Stimulated activated CD4-positive, alpha-beta T cell treated with anti-CD3 and anti-CD28 coated beads, Interleukin-1b, Interleukin-23, amount 100 ng/mL, for 24 hours (primary cell): ENCODE results near the gene DCHS1.

ENCODE experiments used
- DNase-seq, 4 experiments: peaks; one replicate each; pipeline ENCODE4 v3.0.0-alpha.2; 2020; ENCODE audit warnings: low read depth in 4 of 4, low spot score in 1 of 4

The DCHS1 gene

DNA sequence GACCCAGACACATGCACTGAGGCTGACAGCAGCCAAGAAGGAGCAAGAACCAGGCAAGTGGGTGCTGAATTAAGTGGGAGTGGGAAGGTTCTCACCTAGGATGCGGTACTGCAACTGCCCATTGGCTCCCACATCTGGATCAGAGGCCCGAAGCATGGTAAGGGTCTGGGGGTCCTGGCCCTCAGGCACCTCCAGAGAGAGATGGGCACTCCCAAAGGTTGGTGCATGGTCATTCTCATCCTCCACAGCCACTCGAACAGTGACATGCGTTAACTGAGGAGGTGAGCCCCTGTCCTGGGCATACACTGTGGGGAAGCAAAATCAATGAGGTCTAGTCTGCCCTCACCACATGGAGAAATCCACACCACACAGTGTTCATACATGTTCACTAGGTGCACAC lies 27.1 kb downstream of the DCHS1 start:
- no peak for DNase-seq

DNA sequence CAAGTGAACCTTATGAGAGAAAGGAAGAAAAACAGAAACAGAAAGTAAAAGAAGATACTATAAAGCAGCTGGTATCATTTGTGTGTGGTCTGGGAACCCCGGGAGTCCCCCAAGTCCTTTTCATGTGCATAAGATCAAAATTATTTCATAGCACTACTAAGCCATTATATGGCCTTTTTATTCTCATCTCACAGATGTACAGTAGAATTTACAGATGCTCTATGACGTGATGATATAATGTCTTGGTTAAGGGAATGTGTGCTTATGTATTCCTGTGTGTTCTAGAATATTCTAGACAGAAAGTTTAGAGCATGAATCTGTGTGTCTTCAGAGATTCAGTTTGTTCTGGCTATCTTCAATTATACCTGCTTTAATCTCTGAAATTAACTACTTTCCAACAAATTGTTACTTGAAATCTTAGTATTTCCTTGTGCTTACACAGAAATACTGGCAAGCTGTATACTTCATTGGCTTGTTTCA lies 27.8 kb downstream of the DCHS1 start:
- DNase-seq = no peak

DNA sequence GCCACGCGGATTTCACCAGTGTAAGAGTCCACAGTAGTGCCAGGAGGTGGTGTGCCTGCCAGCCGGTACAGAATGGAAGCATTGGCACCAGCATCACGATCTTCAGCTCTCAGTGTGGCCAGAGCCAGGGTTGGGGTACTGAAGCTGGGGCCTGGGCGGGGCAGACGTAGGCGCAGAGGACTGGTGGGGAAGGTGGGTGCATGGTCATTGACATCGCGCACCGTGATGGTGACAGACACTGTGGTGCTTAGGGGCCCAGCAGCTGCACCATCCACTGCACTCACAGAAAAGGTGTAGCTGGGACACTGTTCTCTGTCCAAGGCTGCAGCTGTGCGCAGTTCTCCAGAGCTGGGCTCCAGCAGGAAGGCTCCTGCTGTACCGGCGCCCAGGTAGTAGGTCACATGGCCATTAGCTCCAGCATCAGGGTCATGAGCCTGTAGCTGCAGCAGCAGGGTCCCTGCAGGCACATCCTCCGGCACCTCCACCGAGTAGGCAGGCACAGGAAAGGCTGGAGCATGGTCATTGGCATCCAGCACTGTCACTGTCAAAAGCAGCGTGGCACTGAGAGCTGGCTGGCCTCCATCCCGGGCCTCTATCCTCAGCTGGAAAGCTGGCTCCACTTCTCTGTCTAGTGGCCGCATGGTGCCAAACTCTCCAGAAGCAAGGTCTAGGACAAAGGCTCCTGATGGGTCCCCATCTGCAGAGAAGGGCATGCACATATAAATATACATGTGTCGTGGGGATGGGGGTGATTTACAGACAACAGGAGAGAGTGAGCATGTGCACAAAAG lies 28.4 kb downstream of the DCHS1 start:
- no peak for DNase-seq

DNA sequence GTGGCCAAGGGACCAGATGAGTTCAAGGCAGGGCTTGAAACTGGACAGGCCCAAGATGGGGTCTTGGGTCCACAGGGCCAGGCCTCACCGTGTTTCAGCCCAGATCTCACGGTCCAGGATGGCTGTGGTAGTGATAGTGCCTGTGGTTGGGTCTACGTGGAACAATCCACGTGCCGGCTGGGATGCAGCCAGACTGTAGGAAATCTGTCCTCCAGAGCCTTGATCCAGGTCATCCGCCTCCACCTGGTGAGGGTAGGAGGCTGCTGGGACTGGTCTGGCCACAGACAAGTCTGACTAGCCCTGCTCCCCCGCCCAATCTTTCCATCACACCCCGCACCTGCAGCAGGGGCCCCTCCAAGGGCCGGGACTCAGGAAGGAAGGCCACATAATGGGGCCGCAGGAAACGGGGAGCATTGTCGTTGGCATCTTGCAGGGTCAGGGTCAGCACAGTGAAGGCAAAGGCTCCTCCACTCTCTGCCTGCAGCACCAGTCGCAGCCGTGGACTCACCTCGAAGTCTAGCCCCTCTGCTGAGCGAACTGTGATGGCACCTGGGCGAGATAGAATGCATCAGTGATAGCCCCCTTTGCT lies 29.7 kb downstream of the DCHS1 start:
- no peak for DNase-seq

DNA sequence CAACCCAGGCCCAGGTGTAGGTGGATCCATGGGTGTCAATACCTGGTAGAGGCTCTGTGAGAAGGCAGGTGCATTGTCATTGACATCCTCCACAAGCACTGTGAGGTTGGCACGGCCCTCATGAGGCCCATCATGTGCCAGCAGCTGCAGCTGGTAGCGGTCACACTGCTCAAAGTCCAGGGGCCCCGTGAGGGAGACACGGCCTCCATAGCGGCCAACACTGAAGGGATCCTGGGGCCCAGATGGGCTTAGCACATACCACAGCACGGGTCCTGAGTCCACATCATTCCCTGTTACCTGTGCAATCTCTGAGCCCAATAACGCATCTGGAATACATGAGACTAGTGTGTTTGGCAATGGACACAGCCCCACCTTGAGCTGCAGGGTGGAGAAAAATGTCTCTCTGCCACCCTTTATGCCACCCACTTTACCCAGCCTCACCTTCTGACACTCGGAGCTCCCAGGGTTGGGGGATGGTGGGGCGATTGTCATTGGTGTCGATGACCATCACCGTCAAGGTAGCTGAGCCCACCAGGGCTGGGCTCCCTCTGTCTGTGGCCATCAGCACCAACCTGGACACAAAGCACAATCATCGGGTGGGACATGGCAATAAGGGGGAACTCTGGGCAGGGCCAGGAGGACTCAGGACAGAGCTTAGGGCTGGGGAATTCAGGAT lies 30.3 kb downstream of the DCHS1 start:
- no peak for DNase-seq

DNA sequence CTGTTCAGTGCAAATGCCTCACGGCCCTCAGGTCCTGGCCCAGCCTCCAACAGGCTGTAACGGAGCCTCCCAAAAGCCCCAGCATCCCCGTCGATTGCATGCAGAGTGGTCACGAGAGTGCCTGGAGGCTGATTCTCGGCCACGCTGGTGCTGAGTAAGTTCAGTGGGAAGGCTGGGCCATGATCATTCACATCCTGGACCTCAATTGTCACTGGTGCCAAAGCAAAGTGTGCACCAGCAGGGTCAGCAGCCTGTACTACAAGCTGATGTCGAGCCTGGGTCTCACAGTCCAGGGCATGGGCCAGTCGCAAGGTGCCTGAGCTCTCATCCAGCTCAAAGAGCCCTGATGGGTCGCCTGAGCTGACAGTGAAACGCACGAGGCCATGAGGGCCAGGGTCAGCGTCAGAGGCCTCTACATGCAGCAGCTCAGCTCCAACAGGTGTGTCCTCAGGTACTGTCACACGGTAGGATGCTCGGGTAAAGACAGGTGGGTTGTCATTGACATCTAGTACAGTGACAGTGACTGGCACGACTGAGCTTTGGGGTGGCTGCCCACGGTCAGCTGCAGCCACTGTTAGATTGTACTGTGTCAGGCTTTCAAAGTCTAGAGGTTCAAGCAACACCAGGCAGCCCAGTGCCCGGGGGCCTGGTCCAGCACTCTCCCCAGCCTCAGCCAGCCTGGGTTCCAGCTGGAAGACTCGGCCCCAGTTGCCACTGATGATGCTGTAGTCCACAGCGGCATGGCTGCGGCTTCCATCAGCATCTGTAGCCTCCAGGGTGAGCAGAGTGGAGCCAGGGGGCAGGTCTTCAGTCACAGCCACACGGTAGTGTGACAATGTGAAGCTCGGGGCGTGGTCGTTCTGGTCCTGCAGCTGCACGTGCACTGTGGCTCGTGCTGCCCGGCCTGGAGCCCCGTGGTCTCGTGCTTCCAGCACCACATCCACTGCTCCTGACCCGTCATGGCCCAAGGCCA lies 31.9 kb downstream of the DCHS1 start:
- no peak for DNase-seq

DNA sequence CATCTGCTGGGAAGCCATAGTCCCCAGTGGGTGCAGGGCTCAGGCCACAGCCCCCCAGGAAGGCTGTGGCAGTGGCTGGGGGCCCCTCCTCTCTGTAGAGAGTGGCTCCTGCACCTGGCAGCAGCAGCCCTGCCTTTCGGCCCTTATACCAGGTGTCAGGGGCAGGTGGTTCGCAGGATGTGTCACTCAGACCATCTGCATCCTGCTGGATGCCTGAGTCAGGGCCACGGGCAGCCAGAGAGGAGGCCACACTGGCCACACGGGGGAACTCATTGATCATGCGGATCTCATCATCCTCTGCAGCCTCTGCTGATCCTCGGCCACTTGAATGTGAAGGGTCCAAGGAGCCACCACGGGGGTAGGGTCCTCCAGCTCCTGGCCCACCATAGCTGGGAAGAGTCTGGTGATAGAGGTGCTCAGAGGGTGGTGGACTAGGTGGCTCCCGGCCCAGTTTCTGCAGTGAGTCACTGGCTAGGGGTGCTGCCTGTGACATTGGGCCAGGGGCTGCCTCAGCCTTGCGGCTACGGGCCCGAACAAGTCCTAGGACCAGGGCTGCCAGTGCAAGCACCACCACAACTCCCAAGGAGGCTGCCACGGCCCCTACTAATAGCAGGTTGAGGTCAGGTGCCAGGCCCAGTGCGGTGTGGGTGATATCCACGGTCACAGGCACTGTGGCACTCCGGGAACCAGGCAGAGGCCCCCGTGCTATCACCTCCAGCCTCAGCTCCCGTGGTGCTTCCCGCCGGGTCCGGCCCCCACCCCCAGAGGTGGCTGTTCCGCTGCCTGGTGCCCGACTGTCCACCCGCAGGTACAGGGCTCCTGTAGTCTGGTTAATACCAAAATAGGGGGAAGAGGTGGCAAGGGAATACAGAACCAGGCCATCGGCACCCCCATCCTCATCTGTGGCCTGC lies 33.1 kb downstream of the DCHS1 start:
- DNase-seq = no peak

DNA sequence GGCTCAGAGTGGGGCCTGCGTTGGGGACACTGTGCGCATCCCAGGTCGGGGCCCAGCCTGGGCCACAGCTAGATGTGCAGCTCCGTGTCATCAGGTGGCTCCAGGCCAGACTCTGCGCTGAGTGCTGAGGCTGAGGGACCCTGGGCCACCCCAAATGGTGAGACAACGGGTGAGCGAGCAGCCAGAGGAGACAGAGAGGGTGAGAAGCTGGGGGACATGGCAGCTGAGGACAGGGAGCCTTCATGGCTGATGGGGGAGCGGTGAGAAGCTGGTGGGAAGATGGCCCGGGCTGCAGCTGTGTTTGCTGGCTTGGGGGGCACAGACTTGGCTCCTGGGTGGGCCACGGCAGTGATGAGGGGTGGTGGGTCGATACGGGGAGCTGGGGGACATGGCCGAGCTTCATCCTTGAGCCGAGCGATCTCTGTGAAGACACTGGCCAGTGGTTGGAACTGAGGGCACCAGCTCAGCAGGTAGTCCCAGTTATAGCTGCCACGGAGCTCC lies 33.8 kb downstream of the DCHS1 start:
- DNase-seq = no peak

DNA sequence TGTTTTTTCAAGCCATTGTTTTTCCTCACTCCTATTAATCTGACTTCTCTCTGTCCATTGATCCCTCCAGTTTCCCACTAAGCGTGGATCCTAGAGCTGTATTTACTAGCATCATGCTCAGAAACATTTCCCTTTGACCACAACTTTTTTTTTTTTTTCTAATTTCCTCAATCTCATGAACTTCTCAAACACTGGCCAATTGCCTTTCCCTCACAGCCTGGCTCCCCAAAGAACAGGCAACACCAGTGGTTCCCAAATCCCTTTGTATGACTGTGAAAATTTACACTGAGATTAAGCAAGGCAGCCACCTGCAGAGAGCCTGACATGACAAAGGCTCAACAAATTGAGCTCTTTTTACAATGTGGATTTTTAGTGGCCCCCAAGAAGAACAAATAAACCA lies 35.0 kb downstream of the DCHS1 start:
- no peak for DNase-seq

DNA sequence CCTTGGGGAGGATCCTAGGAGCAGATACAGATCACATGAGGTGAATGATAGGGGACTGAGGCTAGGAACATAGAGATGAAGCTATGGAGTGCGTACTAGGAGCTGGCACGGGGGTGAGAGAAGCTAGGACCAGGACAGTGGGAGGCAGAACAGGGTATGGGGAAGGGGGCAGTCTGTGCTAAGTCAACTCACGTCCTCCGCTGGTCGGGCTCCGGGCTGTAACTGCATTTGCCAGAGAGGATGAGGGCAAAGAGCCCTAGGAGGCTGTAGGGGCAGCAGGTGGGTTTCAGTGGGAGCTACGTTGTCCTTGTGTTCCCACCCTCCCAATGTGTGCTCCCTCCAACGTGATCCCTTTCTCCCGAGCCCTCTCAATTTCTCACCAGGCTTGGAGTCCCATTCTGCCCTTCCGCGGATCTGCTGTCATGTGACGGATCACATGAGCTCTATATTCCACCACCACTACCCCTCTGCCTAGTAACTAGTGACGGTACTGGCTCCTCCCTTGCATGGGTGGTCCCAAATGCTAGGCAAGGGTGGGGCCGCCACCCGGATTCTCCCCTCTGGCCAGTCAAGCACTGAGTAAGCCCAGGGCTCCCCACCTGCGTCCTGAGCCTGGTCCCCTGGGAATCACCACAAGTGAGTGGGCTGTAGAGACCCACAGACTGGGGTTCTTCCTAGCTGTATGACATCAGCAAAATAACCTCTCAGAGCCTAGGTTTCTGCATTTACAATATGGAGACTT lies 36.4 kb downstream of the DCHS1 start, which contains the start of gene TPP1:
Gene TPP1, minus strand, starts transcription at position 419 of the 742 bp plus-strand sequence. Its CDS starts 22 bp downstream, at position 397.
- DNase-seq = peak; percentile 68 to 81 (median 76)

DNA sequence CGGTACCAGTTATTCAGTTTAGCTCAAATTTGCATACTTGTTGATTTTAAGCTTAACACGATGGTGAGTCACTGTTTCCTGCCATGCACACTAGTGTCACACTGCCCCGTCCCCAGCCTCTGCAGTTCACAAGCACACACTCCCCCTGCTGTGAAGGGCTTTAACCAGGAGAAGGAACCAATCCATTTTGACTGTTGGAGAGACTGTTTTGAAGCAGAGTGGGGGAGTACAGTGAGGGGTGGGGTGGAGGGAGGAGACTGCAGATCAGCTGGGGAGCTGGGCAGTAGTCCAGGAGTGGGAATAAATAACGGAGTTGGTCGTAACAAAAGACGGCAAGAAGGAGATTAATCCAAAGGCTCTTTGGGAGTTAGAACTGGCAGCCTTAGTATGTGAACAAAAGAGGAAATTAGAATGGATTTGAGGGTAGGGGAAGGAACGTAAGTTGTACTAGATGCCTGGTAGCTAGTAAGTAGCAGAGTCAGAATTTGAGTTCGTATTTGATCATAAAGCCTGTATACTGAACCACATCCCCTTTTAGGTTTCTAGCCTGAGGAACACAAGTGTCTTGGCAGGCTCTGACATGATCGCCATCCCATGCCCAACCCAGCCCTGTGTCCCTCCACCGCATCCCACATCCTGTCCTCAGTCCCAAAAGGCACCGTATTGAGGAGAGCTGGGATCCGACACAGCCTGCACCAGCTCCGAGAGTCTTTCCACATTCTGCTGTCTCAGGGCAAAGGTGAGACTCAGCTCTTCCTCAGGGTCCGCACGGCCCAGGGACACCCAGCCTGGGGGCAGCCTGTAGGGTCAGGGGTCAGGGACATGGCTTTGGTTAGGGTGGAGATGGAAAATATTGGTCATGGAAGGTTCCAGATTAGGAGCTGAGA lies 37.2 kb downstream of the DCHS1 start:
- peak in 1 of 4 experiments; percentile 51 for DNase-seq

DNA sequence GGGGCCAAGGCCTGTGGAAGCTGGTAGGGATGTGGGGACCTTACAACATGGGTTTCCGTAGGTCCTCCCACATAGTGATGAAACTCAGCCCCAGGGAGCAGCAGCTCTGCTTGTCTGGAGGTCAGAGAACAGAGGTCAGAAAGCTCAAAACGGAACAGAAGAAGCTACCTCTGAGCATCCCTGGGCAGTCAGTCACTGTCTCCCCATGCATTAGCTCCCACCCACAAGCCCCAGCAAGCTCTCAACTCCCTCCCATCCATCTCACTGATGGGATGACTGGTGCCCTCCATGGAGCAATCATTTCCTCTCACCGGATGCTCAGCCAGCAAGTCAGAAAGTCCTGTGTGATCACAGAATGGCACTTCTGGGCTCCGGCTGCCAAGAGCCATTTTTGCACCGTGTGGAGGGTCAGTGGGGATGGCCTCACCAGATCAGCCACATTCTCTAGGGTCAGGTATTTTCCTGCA lies 38.3 kb downstream of the DCHS1 start:
- DNase-seq = no peak

DNA sequence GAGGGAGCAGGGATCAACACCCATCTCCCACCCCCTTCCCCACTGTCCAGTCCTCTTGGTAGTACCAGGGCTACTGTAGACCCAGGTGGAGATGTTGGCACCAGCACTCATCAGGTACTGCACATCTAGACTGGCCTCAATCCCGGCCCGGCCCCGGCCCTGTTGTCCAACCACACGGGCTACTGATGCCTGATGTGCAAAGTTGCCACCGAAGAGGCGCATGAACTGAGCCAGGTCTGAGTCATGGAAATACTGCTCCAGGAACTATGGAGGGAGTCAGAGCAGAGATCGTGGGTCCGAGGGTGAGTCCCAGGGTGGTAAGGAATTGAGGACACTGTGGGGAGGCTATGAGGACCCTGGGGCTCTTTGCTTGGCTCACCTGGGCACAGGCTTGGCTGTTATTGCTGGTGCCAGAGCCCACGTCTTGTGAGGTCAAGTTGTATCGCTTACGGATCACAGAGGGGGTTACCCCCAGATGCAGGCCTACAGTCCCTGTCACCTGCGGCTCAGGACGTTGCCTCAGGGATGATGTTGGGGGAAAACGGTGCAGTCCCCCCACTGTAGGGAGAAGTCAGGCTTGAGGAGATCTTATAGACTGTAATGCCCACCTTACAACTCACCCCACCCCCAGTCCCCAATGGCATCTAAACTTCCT lies 38.9 kb downstream of the DCHS1 start:
- no peak for DNase-seq

DNA sequence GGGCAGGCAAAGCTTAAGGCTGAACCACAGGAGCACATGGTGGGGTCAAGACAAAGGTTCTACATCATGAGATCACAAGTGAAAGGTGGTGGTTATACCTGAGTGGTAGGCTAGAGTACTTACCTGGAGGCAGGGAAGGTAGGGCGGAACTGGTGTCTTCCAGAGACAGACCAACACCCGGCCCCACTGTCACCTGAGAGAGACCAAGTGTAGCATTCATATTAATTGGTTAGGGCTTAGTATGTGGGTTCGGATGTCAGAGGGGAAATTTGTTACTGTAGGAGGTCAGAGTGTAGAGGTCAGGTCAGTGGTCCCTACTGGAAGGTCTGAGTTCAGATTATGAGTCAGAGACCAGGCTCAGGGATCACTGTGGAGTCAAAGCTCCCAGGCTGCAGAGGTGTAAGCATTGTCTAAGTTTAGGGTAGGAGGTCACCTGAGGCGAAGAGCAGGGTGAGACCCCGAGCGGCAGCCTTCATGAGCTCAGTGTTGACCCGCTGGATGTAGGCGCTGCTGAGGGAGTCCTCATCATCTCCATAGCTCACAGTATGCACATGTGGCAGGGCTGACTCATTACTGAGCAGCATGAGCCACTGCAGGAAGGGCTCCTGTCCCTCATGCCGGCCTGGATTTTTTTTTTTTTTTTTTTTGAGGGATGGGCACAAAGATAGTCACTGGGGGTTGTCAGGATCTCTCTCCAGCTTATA lies 39.6 kb downstream of the DCHS1 start:
- DNase-seq = no peak

DNA sequence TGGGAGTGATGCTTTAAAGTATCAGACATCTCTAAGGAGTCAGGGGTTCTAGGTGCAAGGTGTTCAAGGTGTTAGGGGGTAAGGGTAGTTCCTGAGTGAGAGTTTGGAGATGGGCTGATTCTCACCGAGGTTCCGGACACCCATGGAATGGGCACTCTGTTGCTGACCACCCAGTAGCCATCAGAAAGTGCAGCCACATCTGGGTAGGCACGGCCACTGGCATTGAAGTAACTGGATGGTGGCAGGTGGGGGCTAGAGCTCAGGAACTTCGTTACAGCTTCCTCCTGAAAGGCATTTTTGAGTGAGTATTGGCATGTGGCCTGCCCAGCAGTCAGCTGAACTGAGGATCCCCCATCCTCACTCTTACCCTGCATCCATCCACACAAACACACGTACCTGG lies 40.6 kb downstream of the DCHS1 start:
- no peak for DNase-seq

DNA sequence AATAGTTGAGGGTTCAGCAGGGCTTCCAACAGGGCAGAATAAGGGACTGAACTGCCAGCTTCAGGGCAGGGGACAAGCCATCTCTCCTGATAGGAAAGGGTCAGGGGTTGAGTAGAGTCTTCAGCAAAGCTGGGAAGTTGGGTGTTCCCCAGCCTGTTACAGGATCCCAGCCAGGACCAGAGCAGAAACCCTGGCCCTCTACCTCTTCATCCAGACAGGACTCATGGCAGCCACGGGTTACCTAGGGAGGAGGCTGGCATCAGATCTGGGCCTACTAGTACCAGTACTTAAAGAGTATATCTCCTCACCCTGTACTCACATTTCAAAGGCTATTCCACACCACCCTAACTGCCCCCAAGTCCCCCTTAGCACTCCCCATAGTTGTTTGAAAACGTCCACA lies 41.2 kb downstream of the DCHS1 start:
- no peak for DNase-seq

DNA sequence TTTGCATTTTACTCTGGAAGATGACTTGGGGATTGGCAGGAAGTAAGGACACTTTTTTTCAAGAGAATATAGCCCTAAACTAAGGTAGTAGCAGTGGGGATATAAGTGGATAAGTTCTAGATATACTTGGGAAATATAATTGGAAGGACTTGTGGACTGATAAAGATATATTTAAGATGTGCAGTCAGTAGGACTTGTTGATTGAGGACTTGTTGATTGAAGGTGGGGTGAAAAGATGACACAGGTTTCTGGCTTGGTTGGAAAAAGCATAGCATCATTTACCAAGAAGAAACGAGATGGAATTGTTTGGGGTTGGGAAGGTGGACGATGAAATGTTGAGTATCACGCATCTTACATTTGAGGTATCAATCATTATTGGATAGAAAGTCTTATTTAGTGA lies 42.1 kb downstream of the DCHS1 start:
- DNase-seq = no peak
